Measurements from ENCODE around the gene WDCP. TPM values are rescaled to one million over a fixed set of nuclear protein-coding genes. Genes with fewer than 3 reads are reported as not detected.

The WDCP gene
- total RNA-seq, 3 donors from 2014 or later (not counting 1 experiment from before 2014, with no cell fraction given), result 2.4 to 11.8 (median 11.2) TPM

DNA sequence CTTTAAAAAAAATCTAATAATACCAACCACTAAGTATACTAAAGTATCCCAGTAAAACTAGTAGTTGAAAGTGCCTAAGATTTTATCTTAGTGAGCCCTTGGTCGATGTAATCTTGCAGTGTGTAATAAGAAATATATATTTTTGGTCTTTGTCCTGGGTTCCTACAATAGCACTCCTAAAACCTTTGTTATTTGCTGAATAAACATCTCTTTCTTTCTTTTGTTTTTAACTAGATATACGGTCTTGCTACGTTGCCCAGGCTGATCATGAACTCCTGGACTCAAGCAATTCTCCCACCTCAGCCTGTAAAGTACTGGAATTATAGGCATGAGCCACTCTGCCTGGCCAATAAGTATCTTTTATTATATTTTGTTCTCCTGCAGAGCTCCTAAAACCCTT, 39.8 kb upstream of the WDCP start:
- ATAC-seq (no peak), DNase-seq (no peak)
- no peak overlapping the region for H3K4me3 Mint-ChIP-seq
- peaks cover 19% of the 10 kb centered on the region for H3K4me1 ChIP-seq (ENCODE audit: control insufficient read depth, insufficient read depth, low read length)
- H3K27me3 Mint-ChIP-seq (ENCODE audit: low read depth in 2 of 2), result no peaks in the 10 kb centered on the region
- H3K36me3 ChIP-seq (ENCODE audit: control insufficient read depth, insufficient read depth, low read length), result peaks cover 8% of the 10 kb centered on the region
- intact Hi-C loops (cut with micrococcal nuclease), result no loop called here
- H3K36me3 Mint-ChIP-seq, result no peaks in the 10 kb centered on the region
- peaks cover 5 to 29% of the 10 kb centered on the region in 2 donors for H3K4me1 Mint-ChIP-seq
- H3K9me3 Mint-ChIP-seq, result no peaks in the 10 kb centered on the region
- no peak overlapping the region for H3K27ac ChIP-seq (ENCODE audit: low read length)
- whole genome bisulfite sequencing (ENCODE audit: insufficient coverage), result 100% methylated on average over 2 of the region's 3 CpGs
- H3K4me3 ChIP-seq (ENCODE audit: low read length), result no peak overlapping the region
- H3K27ac Mint-ChIP-seq, result no peak overlapping the region
- TF ChIP-seq, protein P1, sequence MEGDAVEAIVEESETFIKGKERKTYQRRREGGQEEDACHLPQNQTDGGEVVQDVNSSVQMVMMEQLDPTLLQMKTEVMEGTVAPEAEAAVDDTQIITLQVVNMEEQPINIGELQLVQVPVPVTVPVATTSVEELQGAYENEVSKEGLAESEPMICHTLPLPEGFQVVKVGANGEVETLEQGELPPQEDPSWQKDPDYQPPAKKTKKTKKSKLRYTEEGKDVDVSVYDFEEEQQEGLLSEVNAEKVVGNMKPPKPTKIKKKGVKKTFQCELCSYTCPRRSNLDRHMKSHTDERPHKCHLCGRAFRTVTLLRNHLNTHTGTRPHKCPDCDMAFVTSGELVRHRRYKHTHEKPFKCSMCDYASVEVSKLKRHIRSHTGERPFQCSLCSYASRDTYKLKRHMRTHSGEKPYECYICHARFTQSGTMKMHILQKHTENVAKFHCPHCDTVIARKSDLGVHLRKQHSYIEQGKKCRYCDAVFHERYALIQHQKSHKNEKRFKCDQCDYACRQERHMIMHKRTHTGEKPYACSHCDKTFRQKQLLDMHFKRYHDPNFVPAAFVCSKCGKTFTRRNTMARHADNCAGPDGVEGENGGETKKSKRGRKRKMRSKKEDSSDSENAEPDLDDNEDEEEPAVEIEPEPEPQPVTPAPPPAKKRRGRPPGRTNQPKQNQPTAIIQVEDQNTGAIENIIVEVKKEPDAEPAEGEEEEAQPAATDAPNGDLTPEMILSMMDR (IDR thresholded peaks at IDR 0.05), result no peak
- no peaks in the 10 kb centered on the region for H3K27me3 ChIP-seq (ENCODE audit: control insufficient read depth, insufficient read depth, low read length)
- no peaks in the 10 kb centered on the region for H3K9me3 ChIP-seq (ENCODE audit: control insufficient read depth, insufficient read depth, low read length)

DNA sequence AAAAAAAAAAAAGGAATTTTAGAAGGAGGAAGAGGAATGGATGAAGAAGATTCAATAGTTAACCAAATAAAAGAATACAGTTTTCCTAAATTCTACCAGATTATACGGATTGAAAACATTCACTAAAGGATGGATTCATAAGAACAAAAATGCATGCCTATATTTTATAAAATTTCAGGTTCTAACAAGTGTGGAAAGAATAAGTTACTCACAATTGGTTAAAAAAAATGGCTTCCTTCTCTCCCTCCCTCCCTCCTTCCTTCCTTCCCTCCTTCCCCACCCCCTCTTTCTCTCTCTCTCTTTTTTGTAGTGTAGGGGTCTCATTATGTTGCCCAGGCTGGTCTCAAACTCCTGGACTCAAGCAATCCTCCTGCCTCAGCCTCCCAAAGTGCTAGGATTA, 39.0 kb upstream of the WDCP start:
- Histone ChIP-seq H3K4me1 (ENCODE audit: control insufficient read depth, insufficient read depth, low read length) (peaks cover 19% of the 10 kb centered on the region), H3K4me3 (ENCODE audit: low read length) (no peak overlapping the region), H3K9me3 (ENCODE audit: control insufficient read depth, insufficient read depth, low read length) (no peaks in the 10 kb centered on the region), H3K27ac (ENCODE audit: low read length) (no peak overlapping the region), H3K27me3 (ENCODE audit: control insufficient read depth, insufficient read depth, low read length) (no peaks in the 10 kb centered on the region), H3K36me3 (ENCODE audit: control insufficient read depth, insufficient read depth, low read length) (peaks cover 9% of the 10 kb centered on the region)
- Mint-ChIP-seq H3K36me3 (no peaks in the 10 kb centered on the region), H3K27me3 (ENCODE audit: low read depth in 2 of 2) (no peaks in the 10 kb centered on the region), H3K4me1 (peaks cover 5 to 29% of the 10 kb centered on the region in 2 donors), H3K4me3 (no peak overlapping the region), H3K9me3 (no peaks in the 10 kb centered on the region), H3K27ac (no peak overlapping the region)
- TF ChIP-seq, protein P1 (IDR thresholded peaks at IDR 0.05), result no peak
- DNase-seq (no peak), ATAC-seq (no peak)
- no CpG with 5 or more reads among the region's 1 CpG for WGBS (ENCODE audit: insufficient coverage)
- intact Hi-C loops (cut with micrococcal nuclease), result no loop called here

DNA sequence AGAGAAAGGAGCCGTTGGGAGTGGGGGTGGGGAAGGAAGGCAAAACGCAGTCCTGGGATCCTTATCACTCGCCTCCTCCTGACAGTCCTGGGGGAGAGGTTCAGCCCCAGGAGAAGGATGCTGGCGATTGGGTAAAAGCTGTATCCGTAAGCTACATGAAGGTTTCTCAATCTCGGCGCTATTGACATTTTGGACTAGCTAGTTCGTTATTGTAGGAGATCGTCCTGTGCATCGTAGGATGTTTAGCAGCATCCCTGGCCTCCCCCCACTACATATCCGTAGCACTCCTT, 38.0 kb upstream of the WDCP start:
- no peak overlapping the region for H3K27ac ChIP-seq (ENCODE audit: low read length)
- ATAC-seq (no peak), DNase-seq (no peak)
- Mint-ChIP-seq H3K27me3 (ENCODE audit: low read depth in 2 of 2) (no peaks in the 10 kb centered on the region), H3K36me3 (no peaks in the 10 kb centered on the region), H3K27ac (peak overlapping the region in 1 of 2 donors; percentile 86), H3K4me3 (peak overlapping the region; percentile 67), H3K9me3 (no peaks in the 10 kb centered on the region), H3K4me1 (peaks cover 5 to 29% of the 10 kb centered on the region in 2 donors)
- H3K27me3 ChIP-seq (ENCODE audit: control insufficient read depth, insufficient read depth, low read length), result no peaks in the 10 kb centered on the region
- TF ChIP-seq, protein P1 (IDR thresholded peaks at IDR 0.05), result no peak
- H3K9me3 ChIP-seq (ENCODE audit: control insufficient read depth, insufficient read depth, low read length), result no peaks in the 10 kb centered on the region
- H3K4me3 ChIP-seq (ENCODE audit: low read length), result no peak overlapping the region
- intact Hi-C loops (cut with micrococcal nuclease), result no loop called here
- peaks cover 19% of the 10 kb centered on the region for H3K4me1 ChIP-seq (ENCODE audit: control insufficient read depth, insufficient read depth, low read length)
- WGBS (ENCODE audit: insufficient coverage), result 53% methylated on average over 11 of the region's 11 CpGs
- H3K36me3 ChIP-seq (ENCODE audit: control insufficient read depth, insufficient read depth, low read length), result peaks cover 10% of the 10 kb centered on the region

Data from natural killer cell (primary cell).